GM21526 (cell line): Measurements from ENCODE around the gene TTLL5.

ENCODE experiments used
- ATAC-seq: cut with Tn5 transposase; IDR thresholded peaks from one replicate; pipeline ENCODE4 v1.9.1; 2021; ENCODE audit warnings: moderate library complexity; ENCODE audit not compliant: unreplicated experiment, low FRiP score

TTLL5 gene

GRCh38 chr14:75783602-75784313 is 122.7 kb downstream of the TTLL5 start:
- no peak for ATAC-seq

DNA sequence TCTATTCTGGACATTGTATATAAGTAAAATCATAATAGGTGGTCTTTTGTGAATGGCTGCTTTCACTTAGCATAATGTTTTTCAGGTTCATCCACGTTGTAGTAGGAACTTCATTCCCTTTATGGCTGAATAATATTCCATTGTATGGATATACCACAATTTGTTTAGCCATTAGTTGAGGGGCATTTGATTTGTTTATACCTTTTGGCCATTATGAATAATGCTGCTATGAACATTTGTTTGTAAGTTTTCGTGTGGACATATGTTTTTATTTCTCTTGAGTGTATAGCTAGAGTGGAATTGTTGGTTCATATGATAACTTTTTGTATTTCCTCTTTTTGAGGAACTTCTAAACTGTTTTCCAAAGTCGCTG is 123.3 kb downstream of the TTLL5 start:
- no peak for ATAC-seq

DNA sequence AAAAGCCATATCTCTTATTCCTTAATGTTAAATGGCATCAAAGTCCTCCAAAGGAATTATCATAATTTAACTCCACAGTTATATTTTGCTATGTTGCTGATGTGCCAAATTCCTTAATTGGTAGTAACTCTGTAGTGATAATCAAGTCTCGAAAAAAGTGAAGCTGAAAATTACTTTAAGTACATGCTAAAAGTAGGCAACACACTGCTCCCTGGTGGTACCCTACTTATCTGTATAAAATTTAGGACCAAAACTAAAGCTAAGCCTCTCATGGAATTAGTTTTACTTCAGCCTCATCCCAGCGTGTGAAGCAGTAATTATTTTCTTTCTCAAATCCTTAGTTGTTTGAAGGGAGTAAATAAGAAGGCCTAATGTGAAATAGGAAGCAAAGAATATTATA is 132.8 kb downstream of the TTLL5 start:
- no peak for ATAC-seq

DNA sequence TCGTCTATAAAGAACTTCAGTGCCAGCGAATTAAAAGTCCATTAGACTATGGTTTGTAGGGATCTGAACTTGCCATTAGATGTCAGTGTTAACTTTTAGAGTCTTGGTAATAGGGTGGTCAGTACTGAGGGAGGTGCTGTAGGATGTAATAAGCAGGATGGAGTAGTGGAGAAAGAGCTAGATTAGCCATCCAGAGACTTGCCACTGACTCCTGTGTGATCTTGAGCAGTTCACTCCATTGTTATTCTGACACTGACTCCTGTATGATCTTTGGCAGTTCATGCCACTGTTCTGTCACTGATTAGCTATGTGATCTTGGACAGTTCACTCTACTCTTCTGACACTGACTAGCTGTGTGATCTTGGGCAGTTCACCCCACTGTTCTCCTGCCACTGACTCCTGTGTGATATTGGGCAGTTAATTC is 133.6 kb downstream of the TTLL5 start:
- no peak for ATAC-seq

GRCh38 chr14:75800792-75801191 is 139.7 kb downstream of the TTLL5 start:
- no peak for ATAC-seq

GRCh38 chr14:75802486-75802885 is 141.4 kb downstream of the TTLL5 start:
- ATAC-seq, result no peak

DNA sequence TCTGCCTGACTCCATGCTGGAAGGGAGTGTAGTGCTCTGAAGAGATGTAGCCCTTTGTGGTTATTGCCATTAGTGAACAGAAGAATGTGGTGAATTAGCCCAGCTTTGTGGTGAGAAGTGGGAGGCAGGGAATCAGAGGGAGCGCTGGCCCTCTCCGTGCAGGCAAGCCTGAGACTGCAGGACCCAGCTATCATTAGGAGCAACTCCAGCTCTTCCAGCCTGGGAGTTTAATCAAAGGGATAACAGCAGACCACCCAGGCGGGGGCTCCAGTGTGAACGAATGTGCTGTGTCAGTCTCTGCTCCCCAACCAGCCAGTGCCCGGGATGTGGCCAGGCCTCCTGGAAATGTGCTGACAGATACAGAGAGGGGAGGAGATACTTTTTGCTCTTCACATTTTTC is 142.7 kb downstream of the TTLL5 start:
- ATAC-seq, result no peak

DNA sequence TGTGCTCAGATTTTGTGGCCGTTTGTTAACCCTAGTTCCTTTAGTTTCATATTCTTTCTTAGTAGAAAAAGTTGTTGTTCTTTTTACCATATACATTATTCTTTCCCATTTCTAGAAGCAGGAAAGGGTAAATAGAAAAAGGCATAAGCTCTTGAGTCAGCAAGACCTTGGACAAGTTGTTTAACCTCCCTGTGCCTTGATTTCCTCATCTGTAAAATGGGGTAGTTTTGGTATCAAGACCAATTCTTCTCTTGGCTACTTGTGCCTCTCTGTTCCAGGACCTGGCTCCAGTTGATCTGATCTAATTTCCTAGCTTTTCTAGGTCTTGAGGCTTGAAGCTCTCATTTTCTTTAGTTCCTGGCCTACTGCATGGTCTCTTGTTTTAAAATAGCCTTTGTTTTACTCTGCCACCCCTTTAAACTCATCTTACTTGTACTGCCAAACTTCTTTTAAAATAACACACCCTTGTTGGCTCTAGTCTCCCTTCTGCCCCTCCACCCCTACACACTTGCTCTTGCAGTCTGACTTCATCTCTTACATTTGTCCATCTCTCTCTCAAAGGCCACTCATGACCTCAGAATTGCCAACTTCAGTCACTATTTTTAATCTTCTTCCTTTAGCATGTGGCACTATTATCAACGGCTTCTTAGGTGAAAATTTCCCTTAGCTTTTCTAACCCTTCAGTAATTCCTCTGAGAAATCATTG is 143.7 kb downstream of the TTLL5 start:
- no peak for ATAC-seq

DNA sequence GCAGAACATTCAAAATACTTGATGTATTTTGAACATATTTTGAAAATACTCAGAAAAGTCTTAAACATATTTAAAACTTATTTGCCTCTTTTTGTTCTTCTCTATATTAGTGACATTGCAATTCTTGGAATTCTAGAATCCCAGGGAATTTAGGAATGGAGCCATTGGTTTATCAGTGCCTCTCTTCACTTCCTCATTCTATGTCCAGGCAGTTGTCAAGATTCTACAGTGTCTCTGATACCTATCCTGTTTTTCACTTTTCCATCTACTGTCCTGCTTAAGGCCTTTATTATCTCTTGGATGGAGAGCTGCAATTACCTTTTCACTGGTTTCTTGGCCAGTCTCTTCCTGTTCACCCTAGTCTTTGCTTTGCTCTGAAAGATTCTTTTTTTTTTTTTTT is 144.6 kb downstream of the TTLL5 start:
- no peak for ATAC-seq

- ATAC-seq, result no peak
Measured at GRCh38 chr14:75806352-75806832, 145.3 kb downstream of the TTLL5 start.

GRCh38 chr14:75807667-75808360 is 146.8 kb downstream of the TTLL5 start:
- no peak for ATAC-seq

GRCh38 chr14:75811136-75811829 is 150.2 kb downstream of the TTLL5 start:
- ATAC-seq, result no peak

DNA sequence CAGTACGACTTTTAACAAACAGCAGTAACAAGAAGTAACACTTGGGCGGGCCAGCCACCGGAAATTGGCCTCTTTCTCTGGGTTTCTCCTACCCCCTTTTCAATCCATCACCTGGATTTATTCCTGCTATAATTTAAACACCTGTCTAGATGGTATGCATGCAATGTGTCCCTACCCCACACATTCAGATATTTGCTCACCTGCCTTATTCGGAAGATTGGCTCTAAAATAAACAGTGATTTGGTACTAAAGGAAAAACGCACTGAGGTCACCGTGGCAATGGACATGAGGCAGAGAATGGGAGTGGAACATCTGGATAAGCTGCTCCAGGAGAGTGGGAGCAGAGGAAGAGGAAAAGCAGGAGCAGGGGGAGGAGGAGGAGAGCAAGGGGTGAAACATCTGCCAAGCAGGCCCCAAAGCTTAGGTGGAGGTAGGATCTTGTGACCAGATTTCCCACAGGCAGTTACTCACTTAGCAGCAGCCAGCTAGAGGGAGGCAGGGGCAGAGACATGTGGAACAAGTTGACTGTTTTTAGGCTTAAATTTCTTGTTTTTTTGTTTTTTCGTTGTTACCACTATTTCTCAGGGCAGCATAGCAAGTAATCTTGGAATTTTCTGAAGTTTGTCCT is 150.9 kb downstream of the TTLL5 start:
- no peak for ATAC-seq

GRCh38 chr14:75812622-75813021 is 151.6 kb downstream of the TTLL5 start:
- ATAC-seq, result no peak

DNA sequence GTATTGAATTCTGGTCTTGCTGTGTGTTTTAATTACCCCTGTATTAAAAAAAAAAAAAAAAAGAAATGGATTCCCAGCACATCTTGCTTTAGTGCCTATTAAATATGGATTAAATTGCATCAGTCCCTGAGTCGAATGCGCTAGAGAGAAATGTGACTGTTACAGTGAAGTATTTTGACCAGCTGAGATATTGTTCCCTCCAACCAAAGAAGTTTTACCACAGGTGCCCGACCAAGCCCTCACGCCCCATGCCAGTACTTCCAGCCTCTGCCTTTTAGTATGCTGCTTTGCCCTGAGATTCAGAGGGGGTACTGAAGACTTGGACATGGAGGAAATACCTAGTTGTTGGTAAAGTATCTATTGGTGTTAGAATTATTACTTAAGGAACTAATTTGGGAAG is 159.7 kb downstream of the TTLL5 start:
- ATAC-seq, result no peak

DNA sequence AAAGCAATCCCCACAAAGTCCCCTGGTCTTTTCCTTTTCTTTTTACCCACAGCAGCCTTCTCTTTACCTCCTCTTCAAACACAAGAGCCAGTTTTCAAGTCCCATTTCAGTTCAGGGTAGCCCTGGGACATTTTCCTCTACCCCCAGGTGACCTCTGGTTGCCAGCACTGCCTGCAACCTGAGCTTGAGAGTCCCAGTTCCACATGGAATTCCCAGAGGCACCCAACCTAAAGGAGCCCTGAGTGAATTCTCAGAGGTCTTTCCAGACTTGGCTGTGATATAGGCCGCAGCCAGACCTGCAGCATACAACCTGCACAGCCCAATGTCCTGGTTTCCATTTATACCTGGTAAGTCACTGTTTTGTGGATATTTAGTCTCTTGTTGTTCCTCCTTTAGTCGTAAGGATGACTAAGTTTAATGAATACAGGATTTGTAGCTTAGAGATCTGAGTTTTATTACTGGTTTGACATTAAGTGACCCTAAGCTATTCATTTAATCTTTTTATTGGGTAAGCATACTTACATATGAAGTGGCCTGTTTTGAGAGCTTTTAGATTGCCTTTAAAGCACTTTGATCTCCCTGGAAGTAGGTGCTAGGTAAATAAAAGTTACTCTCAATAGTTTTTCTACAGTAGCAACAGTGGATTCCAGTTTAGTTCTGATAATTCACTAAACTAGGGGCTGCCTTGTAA is 160.9 kb downstream of the TTLL5 start:
- ATAC-seq, result no peak

GRCh38 chr14:75822522-75823141 is 161.6 kb downstream of the TTLL5 start:
- ATAC-seq, result no peak

DNA sequence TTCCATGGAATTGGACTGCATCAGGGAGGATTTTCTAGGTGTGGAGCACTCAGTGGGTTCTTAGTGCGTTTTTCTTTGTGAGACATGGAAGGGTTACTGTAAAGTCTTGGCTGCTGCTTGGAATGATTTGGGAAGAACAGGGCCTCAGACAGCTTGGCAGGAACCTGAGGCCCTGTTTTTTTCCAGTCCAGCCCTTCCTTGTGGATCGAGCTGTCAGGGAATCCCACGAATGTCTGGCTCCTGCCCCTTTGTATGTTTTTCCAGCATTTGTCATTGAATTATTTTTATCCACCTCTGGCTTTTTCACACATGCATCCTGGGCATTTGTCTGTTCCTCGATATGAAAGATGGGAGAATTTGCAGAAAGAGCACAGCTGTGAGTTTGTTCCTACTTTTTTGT is 162.3 kb downstream of the TTLL5 start:
- ATAC-seq, result no peak

GRCh38 chr14:75824318-75824717 is 163.3 kb downstream of the TTLL5 start:
- ATAC-seq, result no peak
